GM23248 (cell line): ENCODE results near the gene PCDHGC4.

Experiments
- EZH2 ChIP-seq: fragments of 200-600 bp; sonication (generic); IDR thresholded peaks from 2 replicates; pipeline ENCODE4 v1.6.1; 2018; ENCODE audit warnings: antibody characterized with exemption, mild to moderate bottlenecking; ENCODE audit not compliant: insufficient read depth, poor library complexity, severe bottlenecking
- EZH2phosphoT487 ChIP-seq: fragments of 200-600 bp; sonication (generic); IDR thresholded peaks from 2 replicates; pipeline ENCODE4 v1.6.1; 2018; ENCODE audit warnings: antibody characterized with exemption, moderate library complexity, mild to moderate bottlenecking, low read depth; ENCODE audit not compliant: insufficient read depth

DNA sequence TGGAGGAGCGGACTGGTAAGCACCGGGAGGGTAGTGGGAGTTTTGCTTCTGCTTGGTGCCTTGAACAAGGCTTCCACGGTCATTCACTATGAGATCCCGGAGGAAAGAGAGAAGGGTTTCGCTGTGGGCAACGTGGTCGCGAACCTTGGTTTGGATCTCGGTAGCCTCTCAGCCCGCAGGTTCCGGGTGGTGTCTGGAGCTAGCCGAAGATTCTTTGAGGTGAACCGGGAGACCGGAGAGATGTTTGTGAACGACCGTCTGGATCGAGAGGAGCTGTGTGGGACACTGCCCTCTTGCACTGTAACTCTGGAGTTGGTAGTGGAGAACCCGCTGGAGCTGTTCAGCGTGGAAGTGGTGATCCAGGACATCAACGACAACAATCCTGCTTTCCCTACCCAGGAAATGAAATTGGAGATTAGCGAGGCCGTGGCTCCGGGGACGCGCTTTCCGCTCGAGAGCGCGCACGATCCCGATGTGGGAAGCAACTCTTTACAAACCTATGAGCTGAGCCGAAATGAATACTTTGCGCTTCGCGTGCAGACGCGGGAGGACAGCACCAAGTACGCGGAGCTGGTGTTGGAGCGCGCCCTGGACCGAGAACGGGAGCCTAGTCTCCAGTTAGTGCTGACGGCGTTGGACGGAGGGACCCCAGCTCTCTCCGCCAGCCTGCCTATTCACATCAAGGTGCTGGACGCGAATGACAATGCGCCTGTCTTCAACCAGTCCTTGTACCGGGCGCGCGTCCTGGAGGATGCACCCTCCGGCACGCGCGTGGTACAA, 8.5 kb upstream of the PCDHGC4 start:
- no peak for TF ChIP-seq EZH2phosphoT487
- TF ChIP-seq EZH2: no peak
